Measurements from ENCODE around the gene SGIP1. TPM values are rescaled to one million over a fixed set of nuclear protein-coding genes. Genes with fewer than 3 reads are reported as not detected.

SGIP1 gene
- total RNA-seq, 2 experiments from 2014 or later, result not detected

DNA sequence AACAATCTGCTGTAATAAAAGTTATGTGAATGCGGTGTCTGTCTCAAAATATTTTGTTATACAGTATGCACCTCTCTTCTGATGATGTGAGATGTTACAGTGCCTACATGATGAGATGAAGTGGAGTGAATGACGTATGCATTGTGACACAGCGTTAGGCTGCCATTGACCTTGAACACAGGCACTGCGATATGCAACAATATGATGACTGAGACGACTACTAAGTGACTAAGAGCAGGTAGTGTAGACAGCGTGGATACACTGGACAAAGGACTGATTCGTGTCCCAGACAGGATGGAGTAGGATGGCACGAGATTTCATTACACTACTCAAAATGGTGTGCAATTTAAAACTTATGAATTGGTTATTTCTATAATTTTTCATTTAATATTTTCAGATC lies 8.4 kb downstream of the SGIP1 start:
- TF ChIP-seq, protein P1, sequence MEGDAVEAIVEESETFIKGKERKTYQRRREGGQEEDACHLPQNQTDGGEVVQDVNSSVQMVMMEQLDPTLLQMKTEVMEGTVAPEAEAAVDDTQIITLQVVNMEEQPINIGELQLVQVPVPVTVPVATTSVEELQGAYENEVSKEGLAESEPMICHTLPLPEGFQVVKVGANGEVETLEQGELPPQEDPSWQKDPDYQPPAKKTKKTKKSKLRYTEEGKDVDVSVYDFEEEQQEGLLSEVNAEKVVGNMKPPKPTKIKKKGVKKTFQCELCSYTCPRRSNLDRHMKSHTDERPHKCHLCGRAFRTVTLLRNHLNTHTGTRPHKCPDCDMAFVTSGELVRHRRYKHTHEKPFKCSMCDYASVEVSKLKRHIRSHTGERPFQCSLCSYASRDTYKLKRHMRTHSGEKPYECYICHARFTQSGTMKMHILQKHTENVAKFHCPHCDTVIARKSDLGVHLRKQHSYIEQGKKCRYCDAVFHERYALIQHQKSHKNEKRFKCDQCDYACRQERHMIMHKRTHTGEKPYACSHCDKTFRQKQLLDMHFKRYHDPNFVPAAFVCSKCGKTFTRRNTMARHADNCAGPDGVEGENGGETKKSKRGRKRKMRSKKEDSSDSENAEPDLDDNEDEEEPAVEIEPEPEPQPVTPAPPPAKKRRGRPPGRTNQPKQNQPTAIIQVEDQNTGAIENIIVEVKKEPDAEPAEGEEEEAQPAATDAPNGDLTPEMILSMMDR (IDR thresholded peaks at IDR 0.05), result no peak
- H3K4me3 Mint-ChIP-seq, result no peak overlapping the region
- ChIA-PET CTCF (no interaction called here), POLR2A (no interaction called here)
- DNase-seq (no peak), ATAC-seq (no peak)
- peaks cover 7% of the 10 kb centered on the region for H3K27me3 Mint-ChIP-seq
- no peaks in the 10 kb centered on the region for H3K4me1 Mint-ChIP-seq (ENCODE audit: low read depth)
- H3K9me3 Mint-ChIP-seq, result no peaks in the 10 kb centered on the region
- intact Hi-C loops (cut with micrococcal nuclease), result no loop called here
- no peaks in the 10 kb centered on the region for H3K36me3 Mint-ChIP-seq (ENCODE audit: low read depth)
- no peak overlapping the region for H3K27ac Mint-ChIP-seq

- no peaks in the 10 kb centered on the region for H3K9me3 Mint-ChIP-seq
- DNase-seq (no peak), ATAC-seq (no peak)
- ChIA-PET POLR2A (no interaction called here), CTCF (no interaction called here)
- H3K4me3 Mint-ChIP-seq, result no peak overlapping the region
- H3K36me3 Mint-ChIP-seq (ENCODE audit: low read depth), result no peaks in the 10 kb centered on the region
- TF ChIP-seq, protein P1 (IDR thresholded peaks at IDR 0.05), result no peak
- no peak overlapping the region for H3K27ac Mint-ChIP-seq
- no peaks in the 10 kb centered on the region for H3K4me1 Mint-ChIP-seq (ENCODE audit: low read depth)
- intact Hi-C loops (cut with micrococcal nuclease), result no loop called here
- peaks cover 8% of the 10 kb centered on the region for H3K27me3 Mint-ChIP-seq
These were observed 9.1 kb downstream of the SGIP1 start for GRCh38 chr1:66542811-66543767.

- no peaks in the 10 kb centered on the region for H3K9me3 Mint-ChIP-seq
- H3K27ac Mint-ChIP-seq, result no peak overlapping the region
- intact Hi-C loops (cut with micrococcal nuclease), result no loop called here
- H3K36me3 Mint-ChIP-seq (ENCODE audit: low read depth), result no peaks in the 10 kb centered on the region
- H3K4me3 Mint-ChIP-seq, result no peak overlapping the region
- DNase-seq (no peak), ATAC-seq (no peak)
- ChIA-PET POLR2A (no interaction called here), CTCF (no interaction called here)
- H3K27me3 Mint-ChIP-seq, result peaks cover 3% of the 10 kb centered on the region
- H3K4me1 Mint-ChIP-seq (ENCODE audit: low read depth), result no peaks in the 10 kb centered on the region
- TF ChIP-seq, protein P1 (IDR thresholded peaks at IDR 0.05), result no peak
These were observed 12.3 kb downstream of the SGIP1 start for GRCh38 chr1:66546047-66546810.

- no peak overlapping the region for H3K4me3 Mint-ChIP-seq
- no peak overlapping the region for H3K27ac Mint-ChIP-seq
- H3K4me1 Mint-ChIP-seq (ENCODE audit: low read depth), result peaks cover 3% of the 10 kb centered on the region
- POLR2A ChIA-PET, result no interaction called here
- DNase-seq, result no peak
- CTCF ChIA-PET, result interaction anchor here (1.0 kb wide), 1 partner anchor 15 kb away, joined by 3 read pairs; the partner anchor contains the start of gene SGIP1
- no peak for ATAC-seq
- H3K27me3 Mint-ChIP-seq, result peaks cover 2% of the 10 kb centered on the region
- TF ChIP-seq, protein P1 (IDR thresholded peaks at IDR 0.05), result no peak
- intact Hi-C loops (cut with micrococcal nuclease), result no loop called here
- H3K9me3 Mint-ChIP-seq, result no peaks in the 10 kb centered on the region
- no peaks in the 10 kb centered on the region for H3K36me3 Mint-ChIP-seq (ENCODE audit: low read depth)
These were observed 15.1 kb downstream of the SGIP1 start for GRCh38 chr1:66549017-66549416.

- H3K9me3 Mint-ChIP-seq, result no peaks in the 10 kb centered on the region
- CTCF ChIA-PET, result interaction anchor here (1.0 kb wide), 1 partner anchor 28 kb away, joined by 3 read pairs; no protein-coding TSS in a partner anchor
- H3K36me3 Mint-ChIP-seq (ENCODE audit: low read depth), result no peaks in the 10 kb centered on the region
- no peak overlapping the region for H3K4me3 Mint-ChIP-seq
- ATAC-seq (no peak), DNase-seq (no peak)
- no peak overlapping the region for H3K27ac Mint-ChIP-seq
- TF ChIP-seq, protein P1 (IDR thresholded peaks at IDR 0.05), result no peak
- peaks cover 3% of the 10 kb centered on the region for H3K4me1 Mint-ChIP-seq (ENCODE audit: low read depth)
- peaks cover 2% of the 10 kb centered on the region for H3K27me3 Mint-ChIP-seq
- intact Hi-C loops (cut with micrococcal nuclease), result no loop called here
- POLR2A ChIA-PET, result no interaction called here
These were observed 16.3 kb downstream of the SGIP1 start for GRCh38 chr1:66550243-66550642.
